DND-41 (cell line): ENCODE measurements around the gene LRRFIP2.

Experiments used
- CTCF ChIP-seq: IDR thresholded peaks from 2 replicates; pipeline ENCODE4 v1.5.1; 2012; ENCODE audit warnings: borderline replicate concordance, low read length, moderate library complexity, mild to moderate bottlenecking; ENCODE audit not compliant: poor library complexity, severe bottlenecking; ENCODE audit errors: extremely low read depth
- EZH2 ChIP-seq: IDR thresholded peaks from 3 replicates; pipeline ENCODE4 v1.6.1; 2012; ENCODE audit warnings: borderline replicate concordance, low read depth, mild to moderate bottlenecking, moderate library complexity, low read length, inconsistent platforms; ENCODE audit not compliant: severe bottlenecking

GRCh38 chr3:37053337-37053736 is 121.0 kb downstream of the LRRFIP2 start:
- TF ChIP-seq CTCF: no peak
- no peak for TF ChIP-seq EZH2
